Measurements from ENCODE around the gene CCDC192.

DNA sequence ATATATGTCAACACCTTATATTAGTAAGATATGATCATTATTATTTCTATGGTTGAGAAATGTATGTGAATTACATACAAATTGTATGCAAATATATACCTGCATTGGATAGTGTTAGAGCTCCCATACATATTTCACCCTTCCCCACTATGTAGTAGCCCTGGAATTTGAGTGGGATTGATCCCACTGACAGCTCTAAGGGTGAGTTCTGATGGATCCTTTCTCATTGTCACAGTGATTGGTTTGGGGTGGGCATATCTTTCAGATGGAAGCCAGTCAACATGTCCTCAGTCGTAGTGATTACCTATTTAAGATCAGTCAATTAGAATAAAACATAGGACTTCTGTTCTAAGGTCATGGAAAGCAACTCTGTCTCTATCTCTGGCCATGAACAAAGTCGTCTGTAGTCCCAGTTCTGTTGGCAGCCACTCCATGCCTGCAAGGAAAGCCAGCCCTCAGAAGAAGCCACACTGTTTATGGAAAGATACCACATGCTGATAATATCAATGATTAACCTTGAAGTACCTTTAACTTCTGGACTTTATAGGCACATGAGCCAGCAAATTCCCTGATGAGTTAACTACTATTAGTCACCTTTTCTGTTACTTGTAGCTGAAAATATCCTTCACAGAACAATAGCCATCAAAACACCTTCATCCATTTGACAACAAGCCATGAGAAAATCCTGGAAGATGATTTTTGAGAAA, 5.1 kb upstream of the CCDC192 start:
- TF ChIP-seq, protein P1, sequence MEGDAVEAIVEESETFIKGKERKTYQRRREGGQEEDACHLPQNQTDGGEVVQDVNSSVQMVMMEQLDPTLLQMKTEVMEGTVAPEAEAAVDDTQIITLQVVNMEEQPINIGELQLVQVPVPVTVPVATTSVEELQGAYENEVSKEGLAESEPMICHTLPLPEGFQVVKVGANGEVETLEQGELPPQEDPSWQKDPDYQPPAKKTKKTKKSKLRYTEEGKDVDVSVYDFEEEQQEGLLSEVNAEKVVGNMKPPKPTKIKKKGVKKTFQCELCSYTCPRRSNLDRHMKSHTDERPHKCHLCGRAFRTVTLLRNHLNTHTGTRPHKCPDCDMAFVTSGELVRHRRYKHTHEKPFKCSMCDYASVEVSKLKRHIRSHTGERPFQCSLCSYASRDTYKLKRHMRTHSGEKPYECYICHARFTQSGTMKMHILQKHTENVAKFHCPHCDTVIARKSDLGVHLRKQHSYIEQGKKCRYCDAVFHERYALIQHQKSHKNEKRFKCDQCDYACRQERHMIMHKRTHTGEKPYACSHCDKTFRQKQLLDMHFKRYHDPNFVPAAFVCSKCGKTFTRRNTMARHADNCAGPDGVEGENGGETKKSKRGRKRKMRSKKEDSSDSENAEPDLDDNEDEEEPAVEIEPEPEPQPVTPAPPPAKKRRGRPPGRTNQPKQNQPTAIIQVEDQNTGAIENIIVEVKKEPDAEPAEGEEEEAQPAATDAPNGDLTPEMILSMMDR (IDR thresholded peaks at IDR 0.05): no peak
- no peak for TF ChIP-seq POLR2A (IDR thresholded peaks at IDR 0.05)
